SKM-1 treated with dmso at 0.1 percent for 144 hours (cell line): Measurements from ENCODE around the gene KIF3A.

Experiments
- DNase-seq: peaks from one replicate; lab custom pipeline; 2025; ENCODE audit not compliant: unreplicated experiment; lab: John Stamatoyannopoulos, UW

KIF3A gene

GRCh38 chr5:132663771-132664695 is 73.3 kb downstream of the KIF3A start:
- DNase-seq, result no peak

DNA sequence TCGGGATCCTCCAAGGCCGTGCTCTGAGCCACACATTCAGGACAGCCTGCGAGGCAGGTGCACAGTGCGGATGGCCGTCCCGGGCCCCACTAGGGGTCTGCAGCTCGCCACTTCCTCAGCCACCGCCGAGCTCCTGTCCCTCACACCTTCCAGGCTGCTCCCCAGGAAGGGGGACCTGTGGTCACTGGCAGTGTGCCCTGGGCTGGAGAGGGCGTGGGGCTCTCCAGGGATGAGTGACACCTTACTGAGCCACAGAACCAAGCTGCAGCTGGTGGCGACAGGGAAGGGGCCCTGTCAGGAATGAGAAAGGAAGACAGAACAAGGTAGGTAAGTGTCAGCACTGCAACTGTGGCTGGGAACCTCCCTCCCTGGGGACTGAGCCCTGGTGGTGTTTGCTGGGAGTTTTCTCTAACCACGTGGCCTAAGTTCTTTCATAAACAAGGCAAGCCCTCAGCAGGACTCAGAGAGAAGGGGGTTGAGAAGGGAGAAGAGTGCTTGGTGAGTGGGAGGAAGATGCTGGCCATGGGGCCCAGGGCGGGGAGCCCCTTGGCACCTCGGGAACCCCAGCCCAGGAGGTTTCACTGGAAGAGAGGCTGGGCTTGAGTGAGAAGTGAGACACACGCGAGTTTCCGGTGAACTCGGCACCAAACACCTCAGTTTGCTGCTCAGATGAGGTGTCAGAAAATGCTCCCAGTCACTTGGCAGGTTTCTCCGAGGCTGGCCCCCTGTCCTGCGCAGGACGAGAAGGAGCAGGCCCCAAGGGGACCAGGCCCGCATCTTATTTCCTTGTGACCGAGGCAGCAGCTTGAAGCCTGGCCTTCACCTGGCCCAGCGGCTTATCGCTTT is 74.2 kb downstream of the KIF3A start:
- DNase-seq, result no peak

DNA sequence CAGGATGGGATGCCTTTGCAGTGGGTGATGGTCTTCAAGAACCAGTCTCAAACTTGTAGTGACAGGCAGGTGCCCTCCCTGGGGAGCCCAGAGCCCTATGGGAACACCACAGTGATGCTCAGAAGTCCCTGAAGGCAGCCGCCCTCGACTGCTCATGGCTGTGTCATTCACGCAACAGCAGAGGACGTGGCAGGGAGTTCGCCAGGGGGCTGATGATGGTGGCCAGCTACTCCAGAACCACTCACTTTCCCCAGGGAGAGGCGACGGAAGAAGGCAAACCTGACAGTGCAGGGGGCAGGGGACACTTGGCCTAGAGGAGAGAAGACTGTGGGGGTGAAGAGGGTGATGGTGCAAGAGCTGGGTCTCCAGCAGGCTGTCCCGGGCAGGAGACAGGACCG is 75.3 kb downstream of the KIF3A start:
- no peak for DNase-seq

DNA sequence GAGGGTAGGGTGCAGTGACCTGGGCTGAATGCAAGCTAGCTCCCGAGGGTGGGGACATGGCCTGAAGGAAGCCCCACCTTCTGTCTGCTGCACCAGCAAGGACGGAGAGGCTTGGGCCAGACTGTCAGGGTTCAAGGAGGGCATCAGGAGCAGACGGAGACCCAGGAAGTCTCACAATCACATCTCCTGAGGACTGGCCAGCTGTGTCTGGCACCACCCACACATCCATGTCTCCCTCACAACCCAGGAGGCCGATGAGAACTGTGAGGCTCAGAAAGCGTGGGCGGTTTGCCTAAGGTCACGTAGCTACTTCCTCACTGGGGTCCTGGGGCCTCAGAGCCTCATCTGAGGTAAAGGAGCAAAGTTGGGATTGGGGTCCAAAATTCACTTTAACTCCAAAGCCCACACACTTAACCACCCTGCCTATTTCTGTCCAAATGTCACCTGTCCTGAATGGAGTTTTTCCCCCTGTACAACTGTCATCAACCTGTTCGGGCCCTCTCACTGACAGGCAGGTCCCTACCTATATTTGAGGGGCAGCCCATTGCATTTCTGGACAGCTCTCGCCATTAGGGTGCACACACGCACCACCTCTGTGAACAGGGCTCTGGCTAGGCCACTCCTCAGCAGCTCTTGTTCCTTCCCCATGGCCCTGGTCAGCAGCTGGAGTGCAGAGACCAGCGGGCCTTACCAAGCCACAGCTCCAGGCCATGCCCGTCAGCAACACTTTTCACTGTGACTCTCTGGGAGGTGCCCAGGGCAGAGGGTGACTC is 75.9 kb downstream of the KIF3A start:
- no peak for DNase-seq

- no peak for DNase-seq
These were observed 77.5 kb downstream of the KIF3A start for GRCh38 chr5:132659598-132660493.

- DNase-seq, result no peak
These were observed 78.7 kb downstream of the KIF3A start for GRCh38 chr5:132658381-132659302.

DNA sequence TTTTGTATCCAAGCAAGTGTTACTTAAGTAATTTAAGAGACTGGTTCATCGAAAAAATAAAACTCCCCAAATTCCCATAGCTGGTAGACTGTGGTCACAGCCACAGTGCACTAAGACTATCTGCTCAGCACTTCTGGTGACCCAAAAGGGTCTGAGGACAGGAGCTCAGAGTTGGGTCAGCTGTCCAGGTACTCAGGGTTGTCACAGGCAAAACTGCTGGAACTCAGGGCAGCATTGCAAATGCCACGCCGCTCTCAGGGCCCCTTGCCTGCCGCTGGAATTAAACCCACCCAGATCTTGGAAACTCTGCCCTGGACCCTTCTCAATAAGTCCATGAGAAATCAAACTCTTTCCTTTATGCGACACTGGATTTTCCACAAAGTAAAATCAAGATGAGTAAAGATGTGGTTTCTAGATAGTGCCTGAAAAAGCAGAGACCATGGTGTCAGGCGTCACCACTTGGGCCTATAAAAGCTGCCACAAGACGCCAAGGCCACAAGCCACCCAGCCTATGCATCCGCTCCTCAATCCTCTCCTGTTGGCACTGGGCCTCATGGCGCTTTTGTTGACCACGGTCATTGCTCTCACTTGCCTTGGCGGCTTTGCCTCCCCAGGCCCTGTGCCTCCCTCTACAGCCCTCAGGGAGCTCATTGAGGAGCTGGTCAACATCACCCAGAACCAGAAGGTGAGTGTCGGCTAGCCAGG is 79.5 kb downstream of the KIF3A start, which contains the start of gene IL13:
Gene IL13, plus strand, starts transcription at position 498 of the 705 bp plus-strand sequence. Its CDS starts 14 bp downstream, at position 512.
- no peak for DNase-seq

GRCh38 chr5:132656774-132657355 is 80.5 kb downstream of the KIF3A start:
- no peak for DNase-seq

DNA sequence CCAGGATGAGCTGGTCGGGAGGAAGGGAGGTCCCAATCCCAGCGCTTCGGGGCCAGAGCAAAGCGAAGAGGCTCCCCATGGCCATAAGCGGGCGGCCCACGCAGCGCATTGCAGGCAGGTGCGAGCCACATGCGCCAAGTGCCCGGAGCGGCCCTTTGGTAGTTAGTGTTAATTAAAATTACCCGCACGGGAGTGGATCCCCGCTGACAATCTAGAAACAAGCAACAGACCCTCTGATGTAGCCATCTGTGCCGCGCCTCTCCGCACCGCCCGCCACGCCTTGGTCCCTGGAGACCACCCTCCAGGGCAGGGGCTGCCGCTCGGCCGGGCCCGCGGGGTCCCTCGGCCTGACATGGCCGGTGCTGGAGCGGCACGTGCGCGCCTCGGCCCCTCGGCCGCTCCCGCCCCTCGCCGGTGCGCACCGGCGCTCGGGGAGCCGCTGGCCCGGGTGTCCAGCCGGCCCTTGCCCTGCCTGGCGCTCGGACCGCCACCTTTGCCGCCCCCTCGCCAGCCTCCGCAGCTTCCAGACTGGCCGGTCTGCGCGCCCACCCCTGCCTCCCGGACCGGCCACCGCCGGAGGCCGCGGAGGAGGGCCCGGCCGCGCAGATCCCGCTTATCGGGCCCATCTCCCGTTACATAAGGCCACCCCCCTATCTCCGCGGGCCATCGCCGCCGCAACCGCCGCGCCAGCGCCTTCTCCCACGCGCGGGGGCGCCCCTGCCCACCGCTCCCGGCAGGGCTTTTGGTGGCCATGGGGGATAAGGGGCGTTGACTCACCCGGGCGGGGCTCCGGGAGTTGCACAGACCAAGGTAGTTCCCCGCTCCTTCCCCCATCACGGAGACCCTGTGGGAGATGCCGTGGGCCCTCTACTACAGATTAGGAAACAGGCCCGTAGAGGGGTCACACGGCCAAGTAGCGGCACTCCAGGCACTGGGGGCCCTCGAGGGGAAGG is 81.2 kb downstream of the KIF3A start:
- DNase-seq, result no peak

GRCh38 chr5:132653716-132654115 is 83.6 kb downstream of the KIF3A start:
- DNase-seq, result no peak

GRCh38 chr5:132651838-132652469 is 85.4 kb downstream of the KIF3A start:
- DNase-seq, result no peak

DNA sequence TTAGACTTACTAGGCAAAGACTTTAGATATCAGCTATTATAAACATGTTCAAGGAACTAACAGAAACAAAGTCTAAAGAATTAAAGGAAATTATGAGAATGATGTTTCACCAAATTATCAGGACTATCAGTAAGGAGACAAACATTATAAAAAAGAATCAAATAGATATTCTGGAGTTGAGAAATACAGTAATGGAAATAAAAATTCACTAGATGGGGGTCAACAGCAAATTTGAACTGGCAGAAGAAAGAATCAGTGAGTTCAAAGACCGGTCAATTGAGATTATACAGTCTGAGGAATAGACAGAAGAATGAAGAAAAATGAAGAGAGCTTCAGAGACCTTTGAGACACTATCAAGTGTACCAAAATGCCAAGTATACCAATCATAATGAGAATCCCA is 89.0 kb downstream of the KIF3A start:
- no peak for DNase-seq

GRCh38 chr5:132647473-132647872 is 89.9 kb downstream of the KIF3A start:
- no peak for DNase-seq

DNA sequence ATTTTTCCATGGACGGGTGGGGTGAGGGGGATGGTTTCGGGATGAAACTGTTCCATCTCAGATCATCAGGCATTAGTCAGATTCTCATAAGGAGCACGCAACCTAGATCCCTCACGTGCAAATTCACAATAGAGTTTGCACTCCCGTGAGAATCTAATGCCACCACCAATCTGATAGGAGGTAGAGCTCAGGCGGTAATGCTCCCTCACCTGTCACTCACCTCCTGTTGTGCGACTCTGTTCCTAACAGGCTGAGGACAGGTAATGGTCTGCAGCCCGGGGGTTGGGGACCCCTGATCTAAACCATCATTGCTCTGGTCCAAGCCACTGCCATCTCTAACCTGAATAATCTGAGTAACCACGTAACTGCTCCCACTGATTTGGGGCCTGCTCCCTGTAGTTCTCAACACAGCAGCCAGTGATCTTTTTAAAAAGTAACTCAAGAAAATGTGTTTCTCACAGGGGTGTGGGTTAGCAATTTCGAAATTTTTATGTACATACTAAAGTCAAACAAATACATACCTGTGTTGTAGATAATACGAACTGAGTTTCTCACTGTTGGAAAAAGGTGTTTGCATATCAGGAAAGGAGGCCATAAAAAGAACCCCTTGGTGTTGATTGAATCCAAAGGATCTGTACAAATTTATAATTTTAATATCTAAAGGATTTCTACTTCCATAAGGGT is 90.6 kb downstream of the KIF3A start:
- DNase-seq, result no peak

DNA sequence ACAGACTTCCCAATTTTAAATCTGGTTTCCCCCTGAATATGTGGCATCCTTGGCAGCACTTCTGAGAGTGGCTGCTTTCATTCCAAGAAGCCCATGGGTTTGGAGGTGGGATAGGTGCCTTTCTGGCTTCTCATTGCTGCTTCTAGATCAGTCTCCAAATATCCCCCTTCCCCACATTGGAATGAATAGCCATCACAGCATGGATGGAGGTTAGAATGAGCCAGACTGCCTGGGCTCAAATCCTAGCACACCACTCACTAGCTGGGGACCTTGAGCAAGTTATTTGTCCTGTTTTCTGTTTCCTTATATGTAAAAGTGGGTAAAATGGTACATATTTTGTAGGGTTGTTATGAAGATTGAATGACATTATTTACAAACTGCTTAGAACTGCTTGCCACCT is 93.2 kb downstream of the KIF3A start:
- no peak for DNase-seq
